Endothelial cell (in vitro differentiated cells): ENCODE measurements around the gene NUP98. TPM values are rescaled to one million over a fixed set of nuclear protein-coding genes. Genes with fewer than 3 reads are reported as not detected.

Experiments
- DNase-seq: peaks from one replicate; pipeline ENCODE4 v3.0.0; 2021; ENCODE audit warnings: low spot score
- H3K27ac Mint-ChIP-seq: one replicate; pipeline ENCODE4 v1.8.0; 2021; ENCODE audit warnings: mixed read lengths, inconsistent platforms; ENCODE audit not compliant: unreplicated experiment
- H3K27me3 Mint-ChIP-seq: one replicate; pipeline ENCODE4 v1.8.0; 2021; ENCODE audit warnings: mild to moderate bottlenecking, moderate library complexity, mixed read lengths, inconsistent platforms; ENCODE audit not compliant: unreplicated experiment
- H3K36me3 Mint-ChIP-seq: one replicate; pipeline ENCODE4 v1.8.0; 2021; ENCODE audit warnings: mild to moderate bottlenecking, low read depth, mixed read lengths, inconsistent platforms; ENCODE audit not compliant: unreplicated experiment
- H3K4me1 Mint-ChIP-seq: one replicate; pipeline ENCODE4 v1.8.0; 2021; ENCODE audit warnings: mild to moderate bottlenecking, mixed read lengths, inconsistent platforms; ENCODE audit not compliant: unreplicated experiment
- H3K4me3 Mint-ChIP-seq: one replicate; pipeline ENCODE4 v1.8.0; 2021; ENCODE audit warnings: mild to moderate bottlenecking, mixed read lengths, inconsistent platforms; ENCODE audit not compliant: unreplicated experiment
- H3K9me3 Mint-ChIP-seq: one replicate; pipeline ENCODE4 v1.8.0; 2021; ENCODE audit warnings: mixed read lengths, inconsistent platforms; ENCODE audit not compliant: unreplicated experiment
- CTCF ChIP-seq: fragments of 200-600 bp; sonication (generic); IDR thresholded peaks from one replicate; pipeline ENCODE4 v1.5.0; 2021; ENCODE audit warnings: antibody characterized with exemption; ENCODE audit not compliant: unreplicated experiment
- total RNA-seq: library from RNA; stranded (reverse); fragmentation: NEBNext Ultra II Directional; extraction: Animal tissue kit (Norgen Biotek cat#: 25700); gene quantifications from one replicate; pipeline ENCODE4 v1.2.1, GENCODE V29; 2021; ENCODE audit not compliant: unreplicated experiment

NUP98 gene
- total RNA-seq, 1 donor from 2014 or later = 59.9 TPM

- no peak for TF ChIP-seq CTCF
- H3K27me3 Mint-ChIP-seq = no peaks in the 10 kb centered on the region
- no peak overlapping the region for H3K4me3 Mint-ChIP-seq
- H3K27ac Mint-ChIP-seq = no peak overlapping the region
- H3K36me3 Mint-ChIP-seq = peaks cover 19% of the 10 kb centered on the region
- no peaks in the 10 kb centered on the region for H3K9me3 Mint-ChIP-seq
- H3K4me1 Mint-ChIP-seq = no peaks in the 10 kb centered on the region
- DNase-seq = no peak
Measured at GRCh38 chr11:3712274-3712673, 85.1 kb downstream of the NUP98 start.

GRCh38 chr11:3710485-3711259, 86.7 kb downstream of the NUP98 start:
- H3K27ac Mint-ChIP-seq = no peak overlapping the region
- H3K4me3 Mint-ChIP-seq = no peak overlapping the region
- H3K27me3 Mint-ChIP-seq = no peaks in the 10 kb centered on the region
- no peak for DNase-seq
- no peaks in the 10 kb centered on the region for H3K9me3 Mint-ChIP-seq
- H3K4me1 Mint-ChIP-seq = no peaks in the 10 kb centered on the region
- peaks cover 16% of the 10 kb centered on the region for H3K36me3 Mint-ChIP-seq
- TF ChIP-seq CTCF = no peak

- Mint-ChIP-seq H3K4me3 (no peak overlapping the region), H3K27ac (no peak overlapping the region), H3K9me3 (no peaks in the 10 kb centered on the region), H3K36me3 (peaks cover 22% of the 10 kb centered on the region), H3K4me1 (no peaks in the 10 kb centered on the region), H3K27me3 (no peaks in the 10 kb centered on the region)
- DNase-seq = no peak
- no peak for TF ChIP-seq CTCF
Measured at GRCh38 chr11:3709977-3710376, 87.4 kb downstream of the NUP98 start.

- Mint-ChIP-seq H3K27me3 (no peaks in the 10 kb centered on the region), H3K4me3 (no peak overlapping the region), H3K27ac (no peak overlapping the region), H3K9me3 (no peaks in the 10 kb centered on the region), H3K36me3 (peaks cover 26% of the 10 kb centered on the region), H3K4me1 (no peaks in the 10 kb centered on the region)
- no peak for TF ChIP-seq CTCF
- DNase-seq = no peak
Measured at GRCh38 chr11:3707176-3707575, 90.2 kb downstream of the NUP98 start.

- Mint-ChIP-seq H3K4me1 (no peaks in the 10 kb centered on the region), H3K36me3 (peaks cover 33% of the 10 kb centered on the region), H3K9me3 (no peaks in the 10 kb centered on the region), H3K4me3 (no peak overlapping the region), H3K27me3 (no peaks in the 10 kb centered on the region), H3K27ac (no peak overlapping the region)
- DNase-seq = no peak
- TF ChIP-seq CTCF = no peak
Measured at GRCh38 chr11:3703383-3703782, 94.0 kb downstream of the NUP98 start.
